Right renal cortex interstitium (tissue), 3 donors: ENCODE results near the gene SHH. TPM values are rescaled to one million over a fixed set of nuclear protein-coding genes. Genes with fewer than 3 reads are reported as not detected.

Source experiments
- DNase-seq, 3 donors: peaks; one replicate each; pipeline ENCODE4 v3.0.0-alpha.2; 2013; ENCODE audit warnings: low read depth in 3 of 3, low spot score in 2 of 3
- polyA plus RNA-seq, 3 donors: library from polyadenylated mRNA; unstranded; fragments of 120-200 nt; gene quantifications; one replicate each; pipeline ENCODE4 v1.2.1, GENCODE V29; 2013; ENCODE audit not compliant: insufficient read length in 3 of 3

Gene SHH
- 1 to 10 TPM; 1.3 to 3.1 (median 2.7) TPM for polyA plus RNA-seq

DNA sequence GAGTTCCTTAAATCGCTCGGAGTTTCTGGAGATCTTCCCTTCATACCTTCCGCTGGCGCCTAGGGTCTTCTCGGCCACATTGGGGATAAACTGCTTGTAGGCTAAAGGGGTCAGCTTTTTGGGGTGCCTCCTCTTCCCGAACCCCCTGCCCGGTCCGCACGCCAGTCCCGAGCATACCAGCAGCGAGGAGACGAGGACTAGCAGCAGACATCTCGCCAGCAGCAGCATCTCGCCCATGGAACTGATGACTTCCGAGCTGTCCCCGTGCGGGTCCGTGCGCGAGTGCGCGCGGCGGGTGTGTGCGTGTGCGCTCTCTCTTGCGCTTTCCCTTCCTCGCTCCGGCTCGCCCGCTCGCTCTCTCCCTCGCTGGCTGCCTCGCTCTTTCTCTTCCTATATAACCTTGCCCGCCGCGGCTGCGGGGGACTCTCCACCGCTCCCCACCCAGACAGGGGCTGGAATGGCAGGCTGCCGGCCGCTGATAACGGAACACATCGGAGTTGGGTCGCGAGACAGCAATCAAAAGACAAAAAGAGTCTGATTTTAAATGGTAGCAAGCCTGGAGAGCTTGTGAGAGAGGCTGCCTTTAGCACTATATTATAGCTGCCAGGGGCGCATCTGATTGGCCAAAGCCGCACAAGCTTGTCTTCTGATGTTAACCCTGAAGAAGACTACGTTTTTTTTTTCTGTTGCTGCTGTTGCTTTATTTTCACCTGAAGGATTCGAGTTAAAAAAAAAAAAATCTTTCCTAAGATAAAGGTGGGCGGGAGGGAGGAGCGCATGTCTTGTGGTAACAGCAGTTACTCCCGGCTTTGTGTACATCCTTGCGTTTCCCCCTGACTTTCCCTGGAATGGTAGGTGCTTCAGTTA, at the start of gene SHH:
TSS of gene SHH (minus strand) at position 569 of the 867 bp plus-strand sequence. CDS start at position 228, 341 bp downstream.
- no peak for DNase-seq

- DNase-seq = no peak
Measured at GRCh38 chr7:155861480-155861868, 49.2 kb upstream of the SHH start.

DNA sequence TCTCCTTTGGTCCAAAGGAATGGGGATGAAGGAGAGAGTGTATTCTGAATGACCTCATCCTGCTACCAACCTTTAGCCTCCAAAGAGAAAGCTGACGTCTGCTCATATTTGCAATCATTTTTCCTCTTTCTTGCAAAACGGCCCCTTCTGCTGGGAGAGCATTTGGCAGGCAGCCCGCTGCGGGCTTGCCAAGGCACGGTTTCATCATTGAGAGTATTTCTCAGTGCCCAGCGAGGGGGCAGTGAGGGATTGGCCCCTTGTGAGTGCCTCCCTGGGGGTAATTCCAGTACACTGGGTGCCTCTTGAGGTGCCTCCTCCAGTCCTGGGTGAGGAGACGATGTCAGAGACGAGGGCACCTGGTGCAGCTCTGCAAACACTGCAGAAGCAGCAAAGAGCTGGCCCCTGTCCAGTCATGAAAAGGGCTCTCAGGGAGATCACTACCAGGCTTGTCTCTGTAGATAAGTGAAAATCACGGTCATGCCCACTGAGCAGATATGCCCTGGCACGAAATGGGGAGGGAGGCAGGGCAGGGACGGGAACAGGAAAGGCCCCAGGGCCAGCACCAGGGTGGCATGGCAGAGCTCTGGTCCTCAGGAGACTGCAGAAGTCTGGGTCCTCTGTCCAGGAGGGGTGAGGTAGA, 48.7 kb upstream of the SHH start:
- no peak for DNase-seq

DNA sequence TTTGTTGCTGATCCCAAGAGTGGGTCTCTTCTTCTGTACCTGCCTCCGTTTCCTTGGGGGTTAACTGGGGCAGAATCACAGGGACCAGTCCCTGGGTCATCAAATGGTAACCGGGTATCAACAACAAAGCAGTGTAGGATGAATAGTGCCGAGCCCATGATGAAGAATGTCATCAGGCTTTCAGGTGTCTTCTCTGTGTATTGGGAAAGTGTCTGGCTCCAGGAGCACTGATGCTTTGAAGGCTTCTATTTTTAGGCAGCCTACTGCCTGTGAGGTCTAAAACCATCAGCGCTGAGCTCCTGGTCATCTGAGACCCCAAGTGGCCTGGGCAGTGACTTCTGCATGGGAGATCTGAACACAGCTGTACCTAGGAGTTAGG, 48.2 kb upstream of the SHH start:
- no peak for DNase-seq

- no peak for DNase-seq
Measured at GRCh38 chr7:155858521-155859061, 46.3 kb upstream of the SHH start.

DNA sequence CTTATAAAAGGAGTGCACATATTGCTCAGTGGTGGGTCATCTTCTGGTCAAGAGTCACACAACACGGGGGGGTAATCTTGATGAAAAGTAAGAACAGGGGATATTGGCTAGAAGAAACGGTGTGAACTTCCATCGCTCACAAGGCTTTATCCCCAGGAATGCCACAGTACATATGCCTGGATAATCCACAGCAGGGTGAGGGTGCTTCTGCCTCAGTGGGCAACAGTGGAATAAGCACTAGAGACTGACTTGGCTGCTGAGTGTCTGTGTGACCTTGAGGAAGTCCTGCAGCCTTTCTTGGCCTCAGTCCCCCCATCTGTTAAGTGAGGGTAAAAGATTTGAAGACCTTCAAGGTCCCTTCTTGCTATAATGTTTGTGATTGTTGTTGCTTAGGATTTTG, 44.9 kb upstream of the SHH start:
- DNase-seq = no peak

DNA sequence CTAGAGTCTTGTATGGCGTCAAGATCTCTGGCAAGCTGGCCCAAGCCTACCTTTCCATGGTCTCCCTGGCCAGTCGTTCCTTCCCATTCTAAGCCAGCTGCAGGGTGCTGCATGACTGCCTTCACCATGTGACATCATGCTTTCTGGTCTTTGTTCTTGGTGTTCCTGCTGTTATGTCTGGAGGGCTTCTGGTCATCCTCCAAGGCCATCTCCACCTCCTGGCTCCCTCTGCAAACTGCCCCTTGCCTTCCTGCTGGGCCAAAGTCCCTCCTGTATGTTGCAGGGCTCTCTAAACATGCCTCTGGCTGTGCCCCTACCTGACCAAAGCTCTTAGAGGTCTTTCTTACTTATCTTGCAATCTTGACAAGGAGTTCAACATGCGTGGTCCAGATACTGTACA, 44.4 kb upstream of the SHH start:
- no peak for DNase-seq

DNA sequence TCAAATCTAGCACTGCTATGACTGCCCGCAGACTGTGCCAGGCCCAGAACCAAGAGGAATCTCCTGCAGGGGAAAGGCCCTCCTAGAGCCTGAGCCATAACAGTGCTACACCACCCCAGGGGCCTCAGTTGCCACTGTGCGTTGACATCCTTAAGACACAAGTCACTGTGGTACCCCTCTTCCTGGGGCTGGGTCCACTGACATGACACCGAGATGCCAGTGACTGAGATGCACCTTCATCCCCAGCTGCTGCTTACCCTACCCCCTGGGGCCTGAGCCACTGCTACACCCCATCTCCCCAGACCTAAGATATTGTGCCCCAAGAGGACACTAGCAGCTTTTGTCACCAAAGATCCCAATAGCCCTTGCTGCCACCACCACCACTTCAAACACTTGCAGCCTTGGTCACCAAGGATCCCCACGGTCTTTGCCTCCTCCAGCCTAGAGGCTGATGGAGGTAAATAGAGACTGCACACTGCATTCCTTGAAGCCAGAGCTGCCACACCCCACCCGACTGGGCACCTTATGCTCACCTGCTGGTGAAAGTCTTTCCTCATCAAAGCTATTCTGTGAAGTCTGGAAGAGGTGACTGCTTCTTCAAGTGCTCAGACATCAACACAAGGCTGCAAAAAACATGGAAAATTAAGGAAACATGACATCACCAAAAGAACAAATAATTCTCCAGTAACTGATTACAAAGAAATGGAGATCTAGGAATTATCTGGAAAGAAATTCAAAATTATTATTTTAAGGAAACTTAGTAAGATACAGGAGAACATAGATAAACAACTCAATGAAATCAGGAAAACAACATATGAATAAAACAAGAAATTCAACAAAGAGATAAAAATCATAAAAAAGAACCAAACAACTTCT, 40.4 kb upstream of the SHH start:
- no peak for DNase-seq

DNA sequence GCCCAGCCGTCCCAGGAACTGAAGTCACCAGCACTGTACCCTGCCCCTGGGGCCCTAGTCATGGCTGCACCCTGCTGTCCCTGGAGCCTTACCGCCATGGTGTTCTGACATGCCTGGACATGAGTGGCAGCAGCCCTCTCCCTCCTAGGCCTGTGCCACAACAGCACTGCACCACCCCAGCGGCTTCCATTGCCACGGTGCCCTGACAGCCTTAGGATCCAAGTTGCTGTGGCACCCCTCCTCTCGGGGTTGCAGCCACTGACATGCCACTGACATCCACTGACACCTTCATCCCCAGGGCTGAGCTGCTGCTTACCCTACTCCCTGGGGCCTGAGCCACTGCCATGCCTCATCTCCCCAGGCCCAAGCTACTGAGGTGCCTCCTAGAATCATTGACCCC, 39.6 kb upstream of the SHH start:
- no peak for DNase-seq

DNA sequence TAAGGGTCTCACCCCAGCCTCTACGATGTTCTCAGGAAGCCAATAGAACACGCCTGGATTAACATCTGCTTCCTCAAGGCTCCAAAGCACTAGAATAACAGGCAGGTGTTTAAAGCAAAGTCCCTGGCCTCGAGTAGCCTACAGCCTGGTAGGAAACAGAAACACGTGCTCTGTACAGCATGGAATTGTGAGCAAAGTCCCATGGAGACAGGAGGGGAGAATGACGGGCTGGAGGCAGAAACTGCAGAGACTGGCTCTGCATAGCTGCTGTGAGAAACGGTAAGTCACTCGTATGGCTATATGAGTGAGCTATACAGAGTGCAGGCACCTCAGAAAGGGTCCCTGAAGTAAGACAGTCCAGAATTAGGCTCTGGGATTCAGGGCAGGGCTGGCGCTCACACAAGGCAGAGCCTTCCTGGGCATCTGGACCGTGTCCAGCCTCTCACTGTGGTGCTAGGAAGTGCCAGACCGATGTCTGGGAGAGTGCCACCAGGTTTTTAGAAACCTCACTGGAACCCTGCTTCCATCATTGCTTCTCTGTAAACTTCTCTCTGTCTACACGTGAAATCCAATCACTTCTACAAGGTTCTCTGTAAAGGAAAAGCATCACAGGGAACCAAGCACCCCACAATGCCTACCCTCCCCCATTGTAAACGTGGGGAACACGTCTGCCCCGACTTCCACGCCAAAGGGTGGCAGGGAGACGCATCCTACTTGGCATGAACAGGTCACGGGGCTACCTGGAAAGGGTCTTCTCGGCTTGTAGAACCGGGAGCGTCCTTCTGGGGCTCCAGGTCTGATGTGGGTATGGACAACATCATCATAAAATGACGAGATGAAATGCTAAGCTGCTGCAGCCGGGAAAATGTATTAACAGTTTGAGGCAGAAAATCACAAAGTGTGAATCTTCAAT, 38.8 kb upstream of the SHH start:
- no peak for DNase-seq

GRCh38 chr7:155850001-155850436, 37.8 kb upstream of the SHH start:
- DNase-seq = no peak

DNA sequence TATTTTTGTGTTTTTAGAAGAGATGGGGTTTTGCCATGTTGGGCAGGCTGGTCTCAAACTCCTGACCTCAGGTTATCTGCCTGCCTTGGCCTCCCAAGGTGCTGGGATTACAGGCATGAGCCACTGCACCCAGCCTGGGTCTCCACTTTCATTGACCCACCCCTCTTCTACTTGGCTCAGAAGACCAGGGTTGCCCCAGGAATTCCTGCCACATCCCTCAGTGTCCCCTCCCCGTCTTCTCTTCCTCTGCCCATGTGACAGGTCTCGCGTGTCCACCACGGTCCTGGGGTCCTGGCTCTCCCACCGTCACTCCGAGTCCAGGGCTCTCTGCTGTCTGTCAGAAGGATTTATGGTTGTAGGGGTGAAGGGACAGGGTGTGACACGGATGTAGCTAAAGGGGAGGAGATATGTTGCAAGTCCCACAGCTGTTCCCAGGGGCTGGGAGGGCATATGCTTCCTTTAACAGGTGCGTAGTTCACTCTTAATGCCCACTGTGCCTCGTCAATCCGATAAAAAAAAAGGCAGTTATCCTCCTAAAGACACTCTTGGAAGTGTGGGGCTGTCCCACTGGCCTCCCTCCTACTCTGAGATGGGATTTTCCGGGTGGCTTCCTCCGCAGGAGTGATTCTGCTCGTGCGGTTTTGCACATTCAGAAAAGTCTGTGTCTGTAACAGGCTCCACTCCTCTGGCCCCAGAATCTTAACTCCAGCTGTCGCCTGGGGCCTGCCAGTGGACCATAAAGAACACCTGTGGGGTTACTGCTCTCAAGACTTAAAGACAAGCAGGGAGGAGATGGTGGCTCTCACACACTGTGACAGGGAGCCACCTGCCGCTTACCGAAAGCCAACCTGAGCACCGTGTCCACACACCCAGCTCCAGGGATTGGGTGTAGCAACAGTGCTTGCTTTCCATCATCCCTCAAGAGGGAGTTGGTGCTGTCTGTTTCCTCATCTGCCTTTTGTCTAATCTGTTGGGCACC, 36.7 kb upstream of the SHH start:
- DNase-seq = no peak

DNA sequence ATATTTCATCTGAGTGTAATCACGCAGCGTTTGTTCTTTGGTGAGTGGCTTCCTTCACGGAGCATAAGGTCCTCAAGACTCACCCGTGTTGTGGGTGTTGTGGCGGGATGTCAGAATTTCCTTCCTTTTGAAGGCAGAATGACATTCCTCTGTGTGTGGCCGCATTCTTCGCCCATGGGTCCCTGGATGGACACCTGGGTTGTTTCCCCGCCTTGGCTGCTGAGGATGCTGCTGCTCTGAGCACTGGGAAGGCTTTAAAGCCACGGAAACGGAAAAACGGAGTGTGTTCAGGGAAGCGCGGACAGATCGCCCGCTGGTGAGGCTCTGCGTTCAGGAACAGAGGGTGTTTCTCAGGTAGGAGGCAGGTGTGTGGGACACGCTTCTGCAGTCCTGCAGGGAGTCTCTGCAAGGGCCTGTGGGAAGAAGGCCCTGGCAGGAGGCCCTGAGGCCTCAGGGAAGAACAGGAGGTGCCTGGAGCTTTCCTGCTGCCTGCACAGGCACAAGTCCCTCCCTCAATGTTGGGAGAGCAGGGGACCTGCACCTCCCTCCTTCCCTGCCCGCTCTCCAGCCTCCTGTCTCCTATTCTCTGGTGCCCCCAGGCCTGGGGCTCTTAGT, 35.7 kb upstream of the SHH start:
- DNase-seq = no peak

DNA sequence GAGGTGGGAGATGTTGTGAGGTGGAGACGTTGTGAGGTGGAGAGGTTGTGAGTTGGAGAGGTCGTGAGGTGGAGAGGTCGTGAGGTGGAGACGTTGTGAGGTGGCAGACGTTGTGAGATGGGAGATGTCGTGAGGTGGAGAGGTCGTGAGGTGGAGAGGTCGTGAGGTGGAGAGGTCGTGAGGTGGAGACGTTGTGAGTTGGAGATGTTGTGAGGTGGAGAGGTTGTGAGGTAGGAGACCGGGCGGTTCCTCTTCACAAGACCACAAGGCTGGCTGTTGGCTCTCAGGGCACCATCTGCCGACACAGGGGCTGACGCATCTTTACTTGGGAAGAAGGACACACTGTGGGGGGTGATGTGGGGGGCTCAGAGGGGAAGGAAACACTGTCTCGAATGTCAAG, 34.7 kb upstream of the SHH start:
- no peak for DNase-seq

DNA sequence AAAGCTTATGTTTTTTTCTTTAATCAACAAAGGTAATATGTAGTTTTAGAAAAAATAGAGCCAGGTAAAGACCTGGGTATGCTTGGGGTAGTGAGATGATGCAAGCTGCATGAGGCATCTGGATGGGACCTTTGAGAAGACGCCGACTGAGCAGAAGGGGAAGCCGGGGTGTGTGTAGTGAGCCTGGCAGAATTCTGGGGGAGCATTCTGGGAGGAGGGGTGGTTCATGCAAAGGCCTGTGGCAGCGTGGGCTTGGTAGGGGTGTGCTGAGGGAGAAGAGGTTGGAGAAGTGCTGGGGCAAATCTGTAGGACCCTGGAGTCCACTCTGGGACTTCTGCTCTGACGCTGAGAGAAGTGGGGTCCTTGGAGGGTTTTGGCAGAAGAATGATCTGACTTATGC, 33.9 kb upstream of the SHH start:
- no peak for DNase-seq

DNA sequence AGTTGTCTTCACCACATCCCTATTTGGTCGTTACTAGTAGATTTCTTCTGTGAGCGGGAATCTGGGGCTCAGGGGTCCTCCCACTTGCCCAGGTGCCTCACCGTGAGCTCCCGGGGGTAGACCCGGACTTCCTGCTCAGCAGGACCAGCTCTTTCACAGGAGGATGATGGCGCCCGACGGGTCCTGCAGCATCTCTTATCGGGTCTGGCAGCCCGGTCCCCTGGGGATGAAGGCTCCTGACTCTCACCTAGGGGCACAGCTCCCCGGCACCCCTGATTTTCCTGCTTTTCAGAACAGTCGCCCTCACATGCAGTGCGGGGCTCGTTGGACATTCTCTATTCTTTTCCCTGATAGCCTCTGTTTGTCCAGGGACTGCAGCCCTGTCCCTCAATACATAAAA, 33.0 kb upstream of the SHH start:
- DNase-seq = no peak

- DNase-seq = no peak
Measured at GRCh38 chr7:155844526-155844925, 32.3 kb upstream of the SHH start.

- DNase-seq = peak; percentile 38 to 69 (median 51)
Measured at GRCh38 chr7:155844019-155844453, 31.8 kb upstream of the SHH start.
